GM18517 (cell line): Measurements from ENCODE around the gene GDPD4.

Experiments used
- ATAC-seq: cut with Tn5 transposase; IDR thresholded peaks from one replicate; pipeline ENCODE4 v1.9.1; 2021; ENCODE audit warnings: mild to moderate bottlenecking, moderate library complexity; ENCODE audit not compliant: unreplicated experiment

GDPD4 gene

DNA sequence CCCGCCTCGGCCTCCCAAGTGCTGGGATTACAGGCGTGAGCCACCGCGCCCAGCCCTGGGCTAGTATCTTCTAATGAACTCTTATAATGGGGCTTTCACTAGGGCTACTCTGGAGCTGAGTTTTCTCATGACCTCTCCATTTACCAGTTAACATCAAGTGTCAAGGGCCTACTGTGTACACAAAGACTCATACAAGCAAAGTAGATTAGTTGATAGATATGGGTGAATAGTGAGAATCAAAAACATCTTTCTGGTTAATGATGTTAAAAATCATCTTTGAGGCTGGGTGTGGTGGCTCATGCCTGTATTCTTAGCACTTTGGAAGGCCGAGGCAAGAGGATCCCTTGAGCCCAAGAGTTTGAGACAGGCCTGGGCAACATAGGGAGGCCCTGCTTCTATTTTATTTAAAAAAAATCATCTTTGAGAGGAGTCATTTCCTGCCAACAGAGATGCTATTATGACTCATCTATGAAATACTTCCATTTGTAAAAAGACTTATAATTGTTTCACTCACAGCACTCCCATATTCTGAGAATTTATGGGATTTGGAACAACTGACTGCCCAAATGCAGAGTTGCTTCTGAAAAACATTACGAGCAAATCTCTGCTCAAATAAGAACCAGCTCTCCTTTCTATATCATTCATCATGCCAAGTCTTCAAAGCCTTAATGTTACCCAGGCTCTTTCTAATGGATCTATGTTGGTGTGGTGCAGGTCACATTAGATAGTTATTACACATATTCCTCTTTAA is 57.0 kb downstream of the GDPD4 start:
- ATAC-seq, result no peak

DNA sequence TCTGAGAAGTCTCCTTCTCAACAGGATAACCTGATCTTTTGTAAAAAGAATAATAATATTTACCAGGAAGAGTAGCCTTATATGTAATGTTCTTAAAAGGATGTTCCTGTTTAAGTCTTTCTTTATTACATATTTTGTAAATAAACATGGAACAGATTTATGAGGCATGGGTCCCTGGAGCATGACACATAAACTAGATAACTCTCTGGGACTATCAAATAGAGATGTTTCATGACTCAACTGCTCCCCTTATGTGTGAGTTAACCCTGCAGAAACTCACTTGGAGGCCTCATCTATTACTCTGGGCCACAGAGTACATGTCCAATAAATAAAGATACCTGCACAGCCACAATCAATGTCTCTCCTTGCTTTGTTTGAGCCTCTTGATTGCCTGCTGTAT is 64.6 kb downstream of the GDPD4 start:
- no peak for ATAC-seq

DNA sequence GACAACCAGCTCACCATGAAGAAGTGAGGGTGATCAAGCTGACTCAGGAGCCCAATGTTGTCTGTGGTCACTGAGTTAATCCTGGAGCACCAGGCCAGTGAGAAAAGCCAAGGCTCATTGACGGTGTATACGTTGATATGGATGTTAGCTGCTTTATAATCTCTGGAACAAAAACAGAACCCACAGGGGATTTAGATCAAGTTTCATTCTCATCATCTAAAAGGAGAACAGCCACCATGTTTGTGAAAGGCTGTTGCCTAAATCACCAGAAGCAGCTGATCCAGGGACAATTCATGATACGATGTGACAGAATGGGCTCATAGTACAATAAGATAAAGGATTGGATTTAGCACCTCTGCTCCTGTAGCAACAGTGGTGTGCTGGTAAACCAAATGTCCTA is 68.5 kb downstream of the GDPD4 start:
- ATAC-seq, result no peak

DNA sequence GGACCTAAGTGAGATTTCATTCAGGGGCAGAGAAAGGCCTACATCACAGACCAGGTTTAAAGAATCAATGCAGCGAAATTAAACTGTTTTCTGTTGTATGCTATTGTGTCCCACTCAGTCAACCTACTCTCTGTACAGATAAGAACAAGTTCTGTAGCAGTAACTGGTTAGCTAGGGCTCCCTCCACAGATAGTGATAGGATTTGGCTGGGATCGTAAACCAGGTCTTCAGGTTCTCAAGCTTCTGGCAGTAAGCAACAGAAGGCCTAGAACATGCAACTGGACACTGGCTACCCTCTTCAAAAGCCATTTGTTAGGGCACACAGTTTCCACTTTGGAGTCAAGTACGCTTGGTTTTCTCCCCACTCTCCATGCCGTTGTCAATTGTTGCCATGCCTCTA is 69.2 kb downstream of the GDPD4 start:
- ATAC-seq, result no peak

DNA sequence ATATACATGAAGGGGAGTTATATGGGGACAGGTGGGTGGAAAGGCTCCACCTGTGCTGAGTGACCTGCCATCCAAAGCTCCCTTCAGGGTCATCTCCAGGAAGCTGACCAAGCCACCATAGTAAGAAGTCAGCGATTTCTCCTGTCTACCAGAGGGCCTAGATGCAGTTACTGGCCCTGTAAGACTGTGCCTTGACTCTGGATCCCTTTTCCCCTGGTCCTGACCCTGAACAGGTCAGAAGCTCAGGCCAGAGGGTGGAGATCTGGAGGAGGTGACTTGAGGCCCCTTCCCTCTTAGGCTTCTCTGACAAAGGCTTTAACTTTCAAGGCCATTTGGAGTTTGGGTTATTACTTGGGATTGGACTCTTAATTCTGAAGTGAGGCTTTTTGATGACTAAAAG is 69.7 kb downstream of the GDPD4 start:
- ATAC-seq, result no peak

DNA sequence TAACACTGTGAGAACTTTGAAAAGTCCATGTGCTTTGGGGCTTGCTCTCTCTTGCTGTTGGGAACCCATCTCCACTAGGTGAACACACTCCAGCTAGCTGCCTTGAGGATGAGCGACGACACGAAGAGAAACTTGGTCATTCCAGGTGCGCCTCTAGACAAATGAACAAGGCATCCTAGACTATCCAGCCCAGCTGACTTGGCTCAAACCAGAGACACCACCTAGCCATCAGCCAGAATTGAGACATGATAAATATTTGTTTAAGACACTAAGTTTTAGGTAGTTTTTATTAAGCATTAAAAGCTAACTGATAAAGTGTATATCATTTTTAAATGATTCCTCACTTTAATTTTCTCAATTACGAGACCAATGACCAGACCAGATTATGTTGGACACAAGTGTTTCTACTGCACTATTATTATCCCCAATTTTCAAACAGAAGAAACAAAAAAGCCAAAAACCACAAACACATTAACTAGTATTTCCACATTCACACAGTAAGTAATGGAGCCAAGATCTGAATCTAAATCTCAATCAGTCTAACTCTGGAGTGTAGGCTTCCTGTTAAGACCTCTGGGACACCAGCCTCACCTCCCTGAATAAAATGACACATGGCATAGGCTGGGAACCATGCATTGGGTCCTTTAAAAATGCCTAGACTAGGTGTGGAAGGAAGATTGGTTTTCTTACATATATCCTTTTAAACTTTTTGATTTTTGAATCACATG is 70.4 kb downstream of the GDPD4 start:
- no peak for ATAC-seq

DNA sequence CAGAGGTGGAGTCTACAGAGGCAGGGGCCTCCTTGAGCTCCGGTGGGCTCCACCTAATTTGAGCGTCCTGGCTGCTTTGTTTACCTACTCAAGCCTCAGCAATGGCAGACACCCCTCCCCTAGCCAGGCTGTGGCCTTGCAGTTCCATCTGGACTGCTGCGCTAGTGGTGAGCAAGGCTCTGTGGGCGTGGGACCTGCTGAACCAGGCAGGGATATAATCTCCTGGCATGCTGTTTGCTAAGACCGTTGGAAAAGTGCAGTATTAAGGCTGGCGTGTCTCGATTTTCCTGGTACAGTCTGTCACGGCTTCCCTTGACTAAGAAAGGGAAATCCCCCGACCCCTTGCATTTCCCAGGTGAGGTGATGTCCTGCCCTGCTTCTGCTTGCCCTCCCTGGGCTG is 77.7 kb downstream of the GDPD4 start:
- ATAC-seq, result no peak

DNA sequence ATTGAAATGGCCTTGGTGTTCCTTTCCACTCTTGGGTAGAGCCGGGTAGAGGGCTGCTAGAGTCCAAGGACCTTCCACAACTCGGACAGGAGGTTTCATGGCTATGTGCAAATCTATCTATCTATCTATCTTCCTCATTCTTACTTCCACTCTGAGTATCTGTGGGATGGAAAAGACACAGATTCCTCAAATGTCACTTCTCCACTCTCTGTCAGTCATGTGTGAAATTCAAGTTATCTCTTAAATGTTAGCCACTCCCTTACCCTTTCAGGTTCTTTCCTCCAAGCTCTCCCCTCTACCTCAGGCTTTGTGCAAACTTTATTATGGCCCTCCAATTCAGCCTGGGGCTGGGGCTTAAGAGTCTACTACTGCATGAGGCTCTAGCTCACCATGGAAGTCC is 84.3 kb downstream of the GDPD4 start:
- ATAC-seq, result no peak

DNA sequence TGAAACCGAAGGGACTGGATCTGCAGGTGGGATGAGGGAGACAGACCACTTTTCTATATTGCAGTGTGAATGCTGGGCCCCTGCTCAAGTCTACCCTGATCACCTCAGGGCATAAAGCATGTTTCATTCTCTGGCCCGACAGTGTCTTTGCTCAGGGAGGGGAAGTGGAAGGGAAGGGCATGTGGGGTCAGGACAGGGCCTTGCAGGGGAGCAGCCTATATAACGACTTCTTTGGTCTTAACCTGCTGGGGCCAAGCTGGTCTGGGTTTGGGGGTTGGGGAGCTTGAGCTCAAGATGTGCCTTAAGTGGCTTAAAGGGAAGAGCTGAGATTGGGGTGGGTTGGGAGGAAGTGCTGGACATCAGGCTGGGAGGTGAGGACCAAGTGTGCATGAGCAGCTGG is 86.4 kb downstream of the GDPD4 start:
- no peak for ATAC-seq

DNA sequence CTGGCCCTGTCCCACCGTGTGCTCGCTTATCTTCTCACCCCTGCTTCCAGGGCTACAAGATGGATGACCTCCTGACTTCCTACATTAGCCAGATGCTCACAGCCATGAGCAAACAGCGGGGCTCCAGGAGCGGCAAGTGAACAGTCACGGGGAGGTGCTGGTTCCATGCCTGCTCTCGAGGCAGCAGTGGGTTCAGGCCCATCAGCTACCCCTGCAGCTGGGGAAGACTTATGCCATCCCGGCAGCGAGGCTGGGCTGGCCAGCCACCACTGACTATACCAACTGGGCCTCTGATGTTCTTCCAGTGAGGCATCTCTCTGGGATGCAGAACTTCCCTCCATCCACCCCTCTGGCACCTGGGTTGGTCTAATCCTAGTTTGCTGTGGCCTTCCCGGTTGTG is 86.9 kb downstream of the GDPD4 start:
- ATAC-seq, result no peak

DNA sequence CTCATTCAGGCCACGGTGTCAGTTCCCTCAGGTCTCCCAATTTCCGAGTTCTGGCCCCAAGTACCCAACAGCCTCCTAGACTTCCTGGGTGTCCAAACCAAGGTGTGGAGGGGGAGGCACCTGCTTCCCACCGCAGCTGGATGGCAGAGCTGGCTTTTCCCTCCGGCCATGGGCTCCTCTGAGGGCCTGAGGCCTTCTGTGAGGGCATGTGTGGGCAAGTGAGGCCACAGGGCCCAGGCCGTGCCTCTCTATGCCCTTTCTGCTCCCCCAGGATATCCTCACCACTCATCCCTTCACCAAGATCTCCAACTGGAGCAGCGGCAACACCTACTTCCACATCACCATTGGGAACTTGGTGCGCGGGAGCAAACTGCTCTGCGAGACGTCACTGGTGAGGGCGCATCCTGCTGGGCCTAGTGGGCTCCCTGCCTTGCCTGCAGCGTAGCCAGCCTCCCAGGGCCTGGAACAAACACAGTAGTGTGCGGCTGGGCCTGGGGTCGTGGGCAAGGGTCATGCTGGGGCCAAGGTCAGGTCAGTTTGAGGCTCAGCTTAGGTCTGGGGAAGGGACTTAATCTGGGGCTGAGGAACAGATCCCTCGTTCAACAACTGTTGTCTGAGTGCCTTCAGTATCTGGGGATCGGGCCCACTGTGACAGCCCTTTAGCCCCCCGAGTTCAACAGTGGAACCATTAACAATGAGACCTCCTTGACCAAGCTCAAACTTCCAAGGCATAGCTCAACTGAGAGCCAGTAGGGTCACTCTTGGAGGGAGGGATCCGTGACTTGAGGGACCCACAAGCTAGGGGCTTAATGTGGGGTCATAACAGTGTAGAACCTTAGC is 87.7 kb downstream of the GDPD4 start:
- ATAC-seq, result no peak

DNA sequence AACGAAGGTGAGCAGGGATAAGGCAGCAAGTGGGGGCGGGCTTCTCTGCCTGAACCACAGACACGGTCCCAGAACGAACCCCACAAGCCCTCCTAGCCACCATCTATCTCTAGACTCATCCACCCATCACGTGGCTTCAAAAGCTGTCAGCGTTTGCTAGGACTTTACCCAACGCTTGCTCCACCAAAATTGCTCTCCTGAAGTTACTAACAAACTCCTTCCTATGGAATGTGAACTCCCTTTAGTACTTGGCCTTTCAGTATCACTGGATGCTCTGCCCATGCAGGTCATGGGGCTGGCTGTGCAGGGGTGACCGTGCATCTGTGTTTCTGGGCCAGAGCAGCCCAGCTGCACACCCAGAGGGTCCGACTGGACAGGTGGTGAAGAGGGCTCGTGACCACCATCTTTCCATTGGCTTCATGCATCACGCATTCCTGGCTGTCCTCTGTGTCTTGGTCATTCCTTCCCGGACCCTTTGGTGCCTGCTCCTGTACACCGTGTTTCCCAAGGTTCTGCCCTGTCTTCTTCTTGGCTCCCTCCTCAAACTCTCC is 88.4 kb downstream of the GDPD4 start:
- ATAC-seq, result no peak

DNA sequence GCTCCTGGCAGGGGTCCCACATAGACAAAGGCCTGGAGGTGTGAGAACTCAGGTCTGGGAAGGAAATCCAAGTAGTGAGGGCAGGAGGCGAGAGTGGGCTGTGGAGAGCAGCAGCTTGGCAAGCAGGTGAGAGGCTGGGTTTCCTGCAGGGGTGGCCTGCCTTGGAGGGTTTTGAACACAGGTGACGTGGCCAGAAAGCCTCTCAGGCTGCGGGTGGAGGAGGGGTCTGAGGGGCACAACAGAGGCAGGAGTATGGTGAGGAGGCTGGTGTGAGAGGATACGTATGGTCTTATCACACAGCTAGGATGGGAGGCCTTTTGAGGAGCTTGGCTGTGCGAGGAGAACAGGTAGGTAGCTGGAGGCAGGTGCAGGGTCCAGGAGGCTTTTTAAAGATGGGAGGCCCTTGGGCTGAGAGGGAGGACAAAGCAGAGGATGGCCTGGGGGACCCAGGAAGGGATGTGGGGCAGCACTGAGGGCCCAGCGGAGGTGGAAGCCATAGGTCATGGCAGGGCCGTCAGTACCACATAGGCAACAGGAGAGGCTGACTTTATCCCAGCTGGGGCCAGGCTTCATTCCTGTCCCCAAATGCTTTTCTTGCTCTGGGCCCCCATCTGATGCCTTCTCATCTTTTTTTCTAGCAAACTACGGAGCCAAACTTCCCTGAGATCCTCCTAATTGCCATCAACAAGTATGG is 89.0 kb downstream of the GDPD4 start:
- no peak for ATAC-seq

DNA sequence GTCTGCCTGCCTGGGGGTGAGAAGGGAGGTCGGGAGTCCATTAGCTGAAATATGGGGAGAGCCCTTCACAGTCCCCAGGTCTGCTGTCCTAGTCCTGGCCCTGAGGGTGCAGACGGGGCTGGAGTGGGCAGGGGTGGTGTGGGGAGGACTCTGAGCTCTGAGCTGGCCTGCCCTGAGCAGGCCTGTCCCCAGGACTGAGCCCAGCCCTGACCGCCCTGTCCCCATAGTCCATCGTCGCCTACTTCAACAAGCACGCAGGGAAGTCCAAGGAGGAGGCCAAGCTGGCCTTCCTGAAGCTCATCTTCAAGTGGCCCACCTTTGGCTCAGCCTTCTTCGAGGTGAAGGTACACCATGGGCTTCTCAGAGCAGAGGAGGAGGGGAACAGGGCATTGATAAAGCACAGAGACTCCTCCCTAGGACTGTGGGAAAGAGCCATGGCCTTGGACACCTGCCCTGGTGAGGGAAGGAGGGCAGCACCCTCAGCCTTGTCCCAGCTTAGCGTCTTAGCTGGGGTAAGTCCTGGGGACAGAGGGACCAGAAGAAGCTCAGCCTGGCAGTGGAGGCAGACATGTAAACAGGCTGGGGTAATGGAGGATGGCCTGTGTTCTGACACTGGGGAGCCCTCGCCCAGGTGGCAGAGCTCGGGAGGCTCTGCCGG is 89.8 kb downstream of the GDPD4 start:
- no peak for ATAC-seq

DNA sequence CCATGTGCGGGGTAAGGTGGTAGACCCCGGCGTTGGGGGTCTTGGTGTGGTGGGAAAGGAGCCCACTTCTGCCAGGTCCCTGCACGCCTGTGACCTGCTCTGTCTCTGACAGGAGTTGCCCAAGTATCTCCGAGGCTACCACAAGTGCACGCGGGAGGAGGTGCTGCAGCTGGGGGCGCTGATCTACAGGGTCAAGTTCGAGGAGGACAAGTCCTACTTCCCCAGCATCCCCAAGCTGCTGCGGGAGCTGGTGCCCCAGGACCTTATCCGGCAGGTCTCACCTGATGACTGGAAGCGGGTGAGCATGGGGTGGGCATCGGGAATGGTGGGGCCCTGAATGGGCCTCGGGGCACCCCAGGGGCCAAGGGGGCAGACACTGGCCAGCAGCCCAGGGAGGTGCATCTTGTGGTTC is 90.4 kb downstream of the GDPD4 start:
- ATAC-seq, result no peak

DNA sequence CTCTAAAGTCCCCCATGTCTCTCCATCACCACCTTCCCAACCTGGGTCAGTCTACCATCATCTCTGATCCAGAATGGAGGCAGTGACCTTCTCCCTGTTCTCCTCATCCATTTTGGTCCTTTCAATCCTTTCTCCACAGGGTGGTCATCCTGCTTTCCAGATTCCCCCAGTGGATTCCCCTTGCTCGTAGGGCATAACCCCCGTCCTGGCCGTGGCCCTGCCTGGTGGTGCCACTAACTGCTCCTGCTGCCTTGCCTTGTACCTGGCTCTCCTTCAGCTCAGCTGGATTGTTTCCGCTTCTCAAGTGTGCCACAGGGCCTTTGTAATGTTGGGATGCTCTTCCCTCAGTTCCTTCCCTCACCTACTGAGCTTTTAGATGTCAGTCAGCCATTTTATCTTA is 91.8 kb downstream of the GDPD4 start:
- ATAC-seq, result no peak

DNA sequence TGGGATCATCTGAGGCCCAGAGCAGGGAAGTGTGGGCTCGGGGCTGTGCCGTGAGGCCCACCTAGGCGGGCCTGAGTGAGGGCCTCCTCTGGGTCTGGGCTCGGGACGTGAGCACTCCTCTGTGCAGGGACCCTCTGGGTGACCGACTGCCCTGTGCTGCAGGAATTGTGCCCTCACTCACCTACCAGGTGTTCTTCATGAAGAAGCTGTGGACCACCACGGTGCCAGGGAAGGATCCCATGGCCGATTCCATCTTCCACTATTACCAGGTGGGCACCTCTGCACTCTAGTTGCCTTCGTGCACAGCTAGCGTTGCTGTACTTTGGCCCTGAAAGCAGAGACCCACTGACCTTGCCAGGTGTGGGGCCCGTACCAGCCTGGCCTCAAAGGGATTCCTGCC is 93.0 kb downstream of the GDPD4 start:
- no peak for ATAC-seq

DNA sequence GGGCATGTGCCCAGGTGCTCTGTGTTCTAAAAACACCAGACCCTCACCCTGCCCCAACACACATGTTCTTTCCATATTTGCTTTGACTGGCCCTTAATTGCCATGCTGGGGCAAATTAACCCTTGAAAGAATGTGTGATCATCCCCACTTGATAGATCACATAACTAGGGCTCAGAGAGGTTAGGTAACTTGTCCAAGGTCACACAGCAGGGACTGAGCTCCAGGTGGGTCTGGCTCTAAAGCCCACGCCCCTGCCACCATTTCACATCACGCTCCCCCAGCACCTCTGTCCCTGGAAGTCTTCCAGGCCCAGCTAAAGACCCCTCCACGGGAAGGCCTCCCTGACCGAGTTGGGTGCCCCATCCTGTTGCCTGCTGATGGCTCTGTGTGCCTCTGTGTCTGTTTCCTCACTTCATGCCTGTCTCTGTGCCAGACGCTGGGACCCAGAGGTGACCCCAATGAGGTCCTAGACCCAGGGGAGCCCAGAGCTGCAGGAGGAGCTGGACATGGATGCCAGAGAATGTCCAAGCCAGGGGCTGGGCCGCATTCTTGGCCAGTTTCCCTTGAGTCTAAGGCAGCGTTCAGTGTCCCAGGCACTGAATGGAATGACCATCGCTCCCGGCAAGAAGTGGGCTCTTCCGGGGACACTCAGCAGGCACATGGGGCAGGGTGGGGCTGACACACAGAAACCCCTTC is 93.7 kb downstream of the GDPD4 start:
- no peak for ATAC-seq

DNA sequence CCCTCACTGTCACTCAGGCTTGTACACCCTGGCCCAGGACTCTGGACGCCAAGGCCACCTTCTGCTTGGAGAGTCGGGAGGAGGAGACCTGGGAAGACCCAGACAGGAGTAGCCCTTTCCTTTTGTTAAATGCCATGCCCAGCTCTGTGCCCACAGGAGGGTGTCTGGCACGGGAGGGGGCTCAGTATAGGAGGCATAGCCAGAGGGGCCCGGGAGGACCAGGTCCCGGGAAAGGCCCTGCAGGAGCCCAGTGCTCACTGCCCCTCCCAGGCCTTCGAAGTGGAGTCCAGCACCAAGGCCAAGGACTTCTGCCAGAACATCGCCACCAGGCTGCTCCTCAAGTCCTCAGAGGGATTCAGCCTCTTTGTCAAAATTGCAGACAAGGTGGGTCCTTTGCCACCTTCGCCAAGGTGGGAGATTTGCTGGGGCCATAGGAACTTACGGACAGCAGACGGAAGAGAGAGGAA is 94.4 kb downstream of the GDPD4 start:
- ATAC-seq, result no peak
